Body of pancreas (tissue), 4 donors: Measurements from ENCODE around the gene PTPRM.

Source experiments
- CTCF ChIP-seq, 7 experiments: fragments of 450-650 bp in 4 of 7; fragments of 200-600 bp in 3 of 7; sonication (generic) in 3 of 7; IDR thresholded peaks; one replicate each; pipeline ENCODE4 v1.5.1; 2016 to 2019; ENCODE audit warnings: antibody characterized with exemption in 7 of 7
- POLR2A ChIP-seq, 3 donors: fragments of 450-650 bp; IDR thresholded peaks; one replicate each; pipeline ENCODE4 v1.6.1; 2016; ENCODE audit warnings: antibody characterized with exemption in 3 of 3, mild to moderate bottlenecking in 2 of 3

DNA sequence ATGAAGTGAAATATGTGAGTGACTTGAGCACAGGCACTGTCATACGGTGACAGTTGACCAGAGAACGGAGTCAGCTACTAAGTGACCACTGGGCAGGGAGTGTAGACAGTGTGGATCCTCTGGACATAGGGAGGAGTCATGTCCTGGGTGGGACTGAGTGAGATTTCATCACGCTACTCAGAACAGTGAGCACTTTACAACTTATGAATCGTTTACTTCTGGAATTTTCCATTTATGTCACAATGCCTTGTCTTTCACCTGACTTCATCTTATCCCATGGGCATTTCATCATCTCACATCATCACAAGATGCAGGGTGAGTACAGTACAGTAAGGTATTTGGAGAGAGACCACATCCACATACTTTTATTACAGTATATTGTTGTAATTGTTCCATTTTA lies 29.0 kb downstream of the PTPRM start:
- TF ChIP-seq POLR2A (IDR thresholded peaks at IDR 0.05) (no peak), CTCF (IDR thresholded peaks at IDR 0.05) (no peak)
